Activated CD4-positive, alpha-beta T cell treated with anti-CD3 and anti-CD28 coated beads, Interleukin-2, amount 50 U/mL, for 1 hour (primary cell): ENCODE results near the gene ADARB1.

Experiments
- DNase-seq: peaks from one replicate; pipeline ENCODE4 v3.0.0-alpha.2; 2020

ADARB1 gene

DNA sequence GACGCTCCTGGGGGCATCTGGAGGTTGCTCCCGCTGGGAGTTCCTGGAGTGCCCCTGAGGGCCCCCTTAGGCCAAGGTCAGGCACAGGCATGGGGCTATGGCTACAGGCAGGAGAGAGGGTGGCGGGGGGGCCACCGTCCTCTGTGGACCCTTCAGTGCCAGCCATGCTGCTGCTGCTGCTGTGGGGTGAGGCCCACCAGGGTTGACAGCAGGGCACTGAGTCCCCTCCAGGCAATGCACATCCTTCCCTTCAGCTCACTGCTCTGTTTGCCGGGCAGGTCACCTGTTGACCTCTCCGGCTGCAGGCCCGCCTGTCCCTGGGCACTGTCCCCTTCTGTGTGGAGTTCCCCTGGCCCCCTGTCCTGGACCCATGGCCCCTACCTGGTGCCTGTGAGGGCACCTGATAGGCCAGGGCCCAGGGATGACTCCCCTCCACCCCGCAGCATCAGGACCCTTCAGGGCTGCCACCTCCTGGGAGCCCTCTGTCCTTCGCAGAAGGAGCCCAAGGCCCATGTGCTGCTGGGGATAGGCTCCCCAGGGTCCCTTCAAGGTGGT lies 34.1 kb upstream of the ADARB1 start:
- no peak for DNase-seq

DNA sequence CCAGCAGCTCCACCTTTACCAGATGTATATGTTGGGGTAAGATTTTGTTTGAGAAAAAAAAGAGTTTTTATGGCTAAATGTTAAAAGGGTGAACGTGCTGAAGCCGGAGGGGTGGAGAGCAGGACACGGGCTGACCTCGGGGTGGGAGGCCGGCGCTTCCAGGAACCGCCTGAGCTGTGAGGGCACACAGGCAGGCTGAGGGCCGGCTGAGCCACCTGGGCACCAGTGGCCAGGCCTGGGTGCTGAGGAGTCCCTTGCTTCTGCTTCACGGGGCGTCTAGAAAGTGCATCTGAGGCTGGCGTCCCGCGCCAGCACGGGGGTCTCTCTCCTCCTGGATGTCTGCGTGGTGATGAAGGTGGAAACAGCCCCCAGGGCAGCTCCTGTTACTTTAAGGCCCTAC lies 33.6 kb upstream of the ADARB1 start:
- DNase-seq = no peak

DNA sequence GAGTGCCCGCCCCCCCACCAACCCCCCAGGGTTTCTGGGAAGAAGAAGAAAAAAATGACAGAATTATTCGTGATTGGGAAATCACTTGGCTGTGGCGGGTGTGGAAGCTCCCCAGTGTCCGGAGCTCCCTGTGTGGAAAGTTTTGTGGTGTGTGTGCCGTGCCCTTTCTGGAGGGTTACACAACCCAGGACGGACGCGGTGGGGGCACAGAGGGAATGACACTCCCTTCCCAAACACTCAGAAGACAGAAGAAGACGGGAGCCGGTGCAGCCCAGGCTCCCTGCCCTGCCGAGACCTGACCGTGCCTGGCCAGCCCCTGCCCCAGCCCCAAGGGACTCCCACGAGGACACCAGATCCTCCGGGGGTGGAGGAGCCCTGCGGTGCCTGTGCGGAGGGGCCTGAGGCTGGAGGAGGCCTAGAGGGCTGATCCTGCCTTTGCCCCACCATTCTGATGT lies 33.0 kb upstream of the ADARB1 start:
- no peak for DNase-seq

DNA sequence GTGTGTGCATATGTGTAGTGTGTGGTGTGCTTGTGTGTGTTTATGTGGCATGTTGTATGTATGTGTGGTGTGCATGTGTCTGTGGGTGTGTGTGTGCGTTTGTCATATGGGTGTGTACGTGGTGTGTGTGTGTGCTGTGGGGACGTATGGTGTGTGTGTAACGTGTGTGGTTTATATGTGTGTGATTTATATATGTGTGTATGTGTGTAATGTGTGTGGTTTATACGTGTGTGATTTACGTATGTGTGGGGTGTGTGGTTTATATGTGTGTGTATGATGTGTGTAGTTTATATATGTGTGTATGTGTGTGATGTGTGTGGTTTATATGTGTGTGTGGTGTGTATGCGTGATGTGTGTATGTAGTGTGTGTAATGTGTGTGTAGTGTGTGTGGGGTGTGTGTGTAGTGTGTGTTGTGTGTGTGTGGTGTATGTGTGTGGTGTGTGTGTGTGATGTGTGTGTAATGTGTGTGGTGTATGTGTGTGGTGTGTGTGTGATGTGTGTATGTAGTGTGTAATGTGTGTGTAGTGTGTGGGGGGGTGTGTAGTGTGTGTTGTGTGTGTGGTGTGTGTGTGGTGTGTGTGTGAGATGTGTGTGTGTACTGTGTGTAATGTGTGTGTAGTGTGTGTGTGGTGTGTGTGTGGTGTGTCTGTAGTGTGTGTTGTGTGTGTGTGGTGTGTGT lies 32.3 kb upstream of the ADARB1 start:
- DNase-seq = no peak

DNA sequence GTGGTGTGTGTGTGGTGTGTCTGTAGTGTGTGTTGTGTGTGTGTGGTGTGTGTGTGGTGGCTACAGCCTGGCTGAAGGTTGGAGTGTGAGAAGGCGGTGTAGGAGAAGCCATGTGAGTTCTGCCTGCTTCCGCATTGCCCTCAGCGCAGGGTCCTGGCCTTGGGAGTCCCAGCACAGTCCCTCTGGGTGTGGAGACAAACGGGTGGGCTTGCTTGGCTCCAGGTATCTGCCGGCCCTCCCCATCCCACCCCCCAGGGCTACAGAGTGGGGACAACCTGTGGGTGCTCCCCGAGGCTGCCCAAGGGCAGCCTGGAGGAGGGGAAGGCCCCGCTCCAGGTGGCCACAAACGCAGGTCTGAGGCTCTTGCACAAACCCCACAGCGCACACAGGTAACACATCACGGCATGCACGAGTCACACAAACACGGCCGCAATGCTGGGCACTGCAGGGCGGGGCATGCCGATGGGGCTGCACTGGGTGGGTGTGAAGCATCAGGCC lies 31.7 kb upstream of the ADARB1 start:
- DNase-seq = no peak

DNA sequence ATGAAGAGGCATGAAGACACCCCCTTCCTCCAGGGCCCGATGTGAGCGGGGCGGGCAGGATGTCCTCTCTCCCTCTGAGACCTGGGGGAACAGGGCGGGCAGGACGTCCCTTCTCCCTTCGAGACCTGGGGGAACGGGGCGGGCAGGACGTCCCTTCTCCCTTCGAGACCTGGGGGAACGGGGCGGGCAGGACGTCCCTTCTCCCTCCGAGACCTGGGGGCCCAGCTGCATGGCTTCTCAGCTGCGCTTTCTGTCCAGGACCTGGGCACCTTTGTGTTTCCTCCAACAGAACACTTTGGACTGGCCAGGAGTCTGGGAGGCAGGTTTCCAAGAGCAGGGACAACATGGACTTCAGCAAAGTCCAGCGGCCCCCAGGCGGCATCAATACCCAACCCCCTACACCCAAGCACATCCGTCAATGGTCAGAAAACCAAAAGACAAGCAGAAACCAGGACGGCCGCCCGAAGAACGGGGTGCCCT lies 30.8 kb upstream of the ADARB1 start:
- DNase-seq = no peak

DNA sequence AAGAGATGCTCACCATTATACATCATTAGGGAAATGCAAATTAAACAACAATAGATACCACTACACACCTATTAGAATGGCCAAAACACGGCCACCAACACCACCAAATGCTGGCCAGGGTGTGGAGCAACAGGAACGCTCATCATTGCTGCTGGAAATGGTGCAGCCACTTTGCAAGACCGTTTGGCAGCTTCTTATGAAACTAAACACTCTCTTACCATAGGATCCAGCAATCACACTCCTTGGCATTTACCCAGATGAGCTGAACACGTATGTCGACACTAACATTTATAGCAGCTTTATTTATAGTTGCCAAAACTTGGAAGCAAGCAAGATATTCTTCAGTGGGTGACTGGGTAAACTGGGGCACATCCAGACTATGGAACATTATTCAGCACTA lies 28.9 kb upstream of the ADARB1 start:
- DNase-seq = no peak

DNA sequence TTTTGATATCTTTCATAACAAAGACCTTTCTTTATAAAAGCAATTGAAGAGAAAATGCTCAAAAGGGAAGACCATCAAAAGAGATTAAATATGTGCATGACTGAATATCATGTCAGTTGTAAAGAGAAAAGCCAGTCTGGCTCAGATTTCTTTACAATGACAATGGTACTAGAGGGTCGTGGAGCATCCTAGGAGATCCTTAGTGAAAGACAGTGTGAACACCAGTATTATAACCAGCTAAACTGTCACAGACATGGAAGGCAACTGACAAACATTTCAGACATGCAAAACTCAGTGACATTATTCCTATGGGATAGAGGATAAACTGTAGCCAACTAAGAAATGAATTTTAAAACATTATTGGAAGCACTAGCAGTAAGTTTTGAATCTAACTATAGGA lies 27.1 kb upstream of the ADARB1 start:
- no peak for DNase-seq

DNA sequence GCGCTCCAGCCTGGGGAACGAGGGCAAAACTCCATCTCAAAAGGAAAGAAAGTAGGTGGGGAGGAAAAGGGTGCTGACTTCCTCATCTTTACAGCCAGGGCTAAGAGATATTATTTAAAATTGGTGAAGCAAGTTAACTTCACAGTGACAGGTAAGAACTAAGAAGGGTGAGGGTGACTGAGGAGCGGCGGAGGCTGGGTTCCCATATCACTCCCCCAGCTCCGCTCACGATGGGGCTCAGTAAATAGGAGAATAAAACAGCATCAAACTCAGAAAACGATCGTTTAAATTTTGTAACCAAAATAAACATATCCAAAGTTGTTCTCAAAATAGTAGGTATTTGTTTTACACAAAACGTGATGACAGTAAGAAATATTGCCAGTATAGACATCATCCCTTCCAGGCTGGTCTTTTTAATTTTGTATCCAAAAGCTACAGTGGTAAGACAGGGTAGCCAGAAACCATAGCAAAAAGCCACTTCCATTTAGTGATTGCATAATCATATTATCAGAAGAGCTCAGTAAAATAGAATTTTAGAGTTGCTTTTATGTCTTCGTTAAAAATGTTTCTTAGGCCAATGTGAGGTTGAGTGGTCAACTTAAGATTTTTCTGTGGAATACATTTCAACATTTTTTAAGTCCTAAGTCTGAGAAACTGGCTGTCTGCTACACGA lies 26.2 kb upstream of the ADARB1 start:
- no peak for DNase-seq

DNA sequence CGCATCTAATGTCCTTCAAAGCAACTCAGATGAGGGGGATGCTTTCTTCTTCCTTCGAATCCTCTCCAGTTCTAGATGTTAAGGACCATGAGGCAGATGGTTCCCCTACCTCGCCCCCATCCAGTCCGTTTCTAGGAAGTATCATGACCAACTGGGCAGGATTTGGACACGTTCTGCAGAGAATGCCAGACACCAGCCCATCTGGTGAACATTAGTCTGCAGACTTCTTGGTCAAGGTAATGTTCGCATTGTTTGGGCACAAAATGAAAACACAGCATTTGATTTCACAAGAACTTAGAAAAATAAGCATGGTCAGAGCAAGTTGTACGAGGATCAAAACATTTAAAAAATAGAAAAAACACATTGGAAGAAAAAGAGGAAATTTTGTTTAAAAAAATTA lies 25.4 kb upstream of the ADARB1 start:
- DNase-seq = no peak

DNA sequence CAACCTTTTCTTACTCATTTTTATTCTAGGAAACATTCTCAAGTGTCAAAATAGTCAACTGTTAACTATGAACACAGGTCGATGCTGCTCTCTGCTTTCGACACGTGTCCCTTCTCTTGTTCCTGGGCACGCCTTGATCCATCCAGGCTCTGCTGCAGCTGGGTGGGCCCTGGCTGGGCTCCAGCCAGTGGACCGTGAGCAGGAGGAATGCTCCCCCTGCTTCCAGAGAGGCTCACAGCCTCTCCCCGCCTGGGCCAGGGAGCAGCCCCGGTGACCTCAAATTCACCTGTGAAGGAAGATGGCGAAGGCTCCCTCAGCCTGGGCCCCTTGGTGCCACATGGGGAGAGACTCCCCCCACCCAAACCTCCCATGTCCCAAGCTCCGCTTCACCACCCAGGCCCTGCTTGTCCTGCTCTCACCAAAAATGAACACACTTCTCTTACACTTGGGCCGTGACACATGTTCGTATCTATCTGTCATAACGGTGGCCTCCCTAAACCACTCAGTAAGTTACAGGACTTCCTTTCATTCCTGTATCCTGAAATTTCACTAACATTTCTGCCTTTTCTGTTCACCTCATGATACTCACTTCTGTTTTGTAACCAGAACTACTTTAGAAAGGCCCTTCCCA lies 24.6 kb upstream of the ADARB1 start:
- DNase-seq = no peak

DNA sequence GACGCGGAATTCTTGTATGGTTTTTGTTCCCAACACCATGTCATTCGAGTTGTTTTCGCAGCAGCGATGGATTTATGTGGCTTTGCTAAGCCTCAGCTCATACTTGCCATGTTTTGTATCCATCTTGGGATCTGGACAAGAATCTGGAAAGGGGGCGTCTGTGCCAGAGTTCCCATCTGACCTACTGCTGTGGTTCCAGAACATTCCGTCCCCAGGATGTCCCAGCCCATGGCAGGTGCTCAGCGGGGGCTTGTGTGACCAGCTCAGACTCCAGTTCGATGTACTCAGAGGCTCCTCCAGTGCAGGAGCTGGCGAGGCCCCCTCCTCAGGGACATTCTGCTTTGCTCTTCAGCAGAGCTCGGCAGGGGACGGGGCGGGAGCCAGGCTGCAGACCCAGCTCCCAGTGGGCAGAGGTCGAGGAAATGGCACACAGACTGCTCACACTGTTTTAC lies 24.0 kb upstream of the ADARB1 start:
- no peak for DNase-seq

DNA sequence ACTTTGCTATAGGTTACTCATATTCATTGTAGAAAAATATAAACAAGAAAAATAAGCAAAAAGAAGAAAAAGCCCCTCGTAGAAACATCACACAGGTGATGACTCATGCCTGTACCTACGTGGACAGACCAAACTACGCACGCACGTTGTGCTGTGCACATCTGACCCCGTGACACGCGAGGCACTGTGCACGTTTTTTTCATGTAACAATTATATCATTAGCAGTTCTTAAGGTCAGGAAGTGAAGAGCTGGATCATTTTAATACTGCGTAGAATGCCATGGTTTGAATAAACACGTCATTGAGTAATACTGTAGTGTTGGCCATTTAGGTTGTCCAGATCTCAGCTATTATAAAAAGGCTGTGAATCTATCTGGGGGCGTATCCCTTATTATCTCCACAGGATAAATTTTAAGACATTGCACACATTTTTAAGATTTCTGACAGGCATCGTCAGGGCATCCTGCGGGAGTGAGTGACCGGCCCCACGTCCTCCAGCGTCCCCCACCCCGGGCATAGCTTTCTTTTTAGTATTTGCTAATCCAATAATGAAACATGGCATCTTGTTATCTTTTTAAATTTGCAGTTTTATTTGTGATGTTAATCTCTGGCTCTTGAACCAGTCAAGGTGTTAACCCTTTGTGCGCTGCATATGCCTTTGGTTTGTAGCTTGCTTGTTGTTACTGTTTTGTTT lies 23.4 kb upstream of the ADARB1 start:
- no peak for DNase-seq

DNA sequence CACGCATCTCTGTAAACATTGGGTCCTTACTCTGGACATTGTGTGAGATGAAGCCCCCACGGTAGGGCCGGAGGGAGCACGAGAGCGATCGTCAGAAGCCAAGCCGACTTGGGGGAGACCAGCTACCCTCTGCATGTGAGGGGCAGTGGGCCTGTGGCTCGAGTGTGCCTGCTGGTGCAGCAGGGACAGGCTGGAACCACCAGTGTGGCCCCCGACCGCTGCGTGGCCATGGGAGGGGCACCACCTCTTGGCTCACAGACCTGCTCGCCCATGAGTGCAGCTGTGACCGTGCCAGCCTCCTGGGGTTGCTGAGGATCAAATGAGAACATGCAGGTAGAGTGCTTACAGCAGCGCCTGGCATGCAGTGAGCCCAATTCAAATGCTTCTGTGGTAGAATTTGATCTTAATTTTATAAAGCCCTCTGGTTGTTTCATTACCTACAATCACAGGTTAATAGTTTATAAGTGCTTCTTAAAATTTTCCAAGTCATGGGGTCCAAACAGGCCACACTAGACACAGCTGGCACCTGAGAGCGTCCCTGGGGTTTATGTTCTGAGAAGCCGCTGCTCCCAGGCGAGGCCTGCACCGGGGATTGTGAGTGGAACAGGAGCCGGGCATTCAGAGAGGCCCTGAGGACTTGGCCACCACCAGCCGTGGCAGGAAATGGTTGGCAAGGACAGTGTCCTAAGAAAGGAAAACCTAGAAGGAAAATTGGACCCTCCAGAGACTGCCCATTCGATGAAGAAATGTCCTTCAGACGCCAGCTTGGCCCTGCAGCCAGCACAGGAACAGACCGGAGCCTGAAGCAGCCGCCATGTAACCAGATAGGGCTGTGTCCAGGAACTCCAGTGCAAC lies 22.6 kb upstream of the ADARB1 start:
- DNase-seq = no peak

DNA sequence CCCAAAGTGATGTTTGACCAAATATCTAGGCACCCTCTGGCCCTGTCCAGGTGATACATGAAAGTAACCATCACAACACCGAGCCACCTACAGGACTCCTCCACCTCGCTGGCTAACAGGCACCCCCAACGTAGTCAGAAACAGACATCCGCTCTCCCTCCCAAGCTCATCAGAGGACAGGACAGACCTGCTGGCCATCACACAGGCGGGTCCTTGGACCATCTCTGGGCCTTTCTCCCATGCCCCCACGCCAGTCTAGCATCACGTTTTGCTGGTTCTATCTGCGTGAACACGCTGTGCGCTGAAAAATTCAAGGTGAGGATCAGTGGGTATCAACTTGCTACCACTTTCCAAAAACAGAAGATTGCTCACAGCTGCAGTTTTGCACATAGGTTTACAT lies 21.4 kb upstream of the ADARB1 start:
- DNase-seq = no peak

DNA sequence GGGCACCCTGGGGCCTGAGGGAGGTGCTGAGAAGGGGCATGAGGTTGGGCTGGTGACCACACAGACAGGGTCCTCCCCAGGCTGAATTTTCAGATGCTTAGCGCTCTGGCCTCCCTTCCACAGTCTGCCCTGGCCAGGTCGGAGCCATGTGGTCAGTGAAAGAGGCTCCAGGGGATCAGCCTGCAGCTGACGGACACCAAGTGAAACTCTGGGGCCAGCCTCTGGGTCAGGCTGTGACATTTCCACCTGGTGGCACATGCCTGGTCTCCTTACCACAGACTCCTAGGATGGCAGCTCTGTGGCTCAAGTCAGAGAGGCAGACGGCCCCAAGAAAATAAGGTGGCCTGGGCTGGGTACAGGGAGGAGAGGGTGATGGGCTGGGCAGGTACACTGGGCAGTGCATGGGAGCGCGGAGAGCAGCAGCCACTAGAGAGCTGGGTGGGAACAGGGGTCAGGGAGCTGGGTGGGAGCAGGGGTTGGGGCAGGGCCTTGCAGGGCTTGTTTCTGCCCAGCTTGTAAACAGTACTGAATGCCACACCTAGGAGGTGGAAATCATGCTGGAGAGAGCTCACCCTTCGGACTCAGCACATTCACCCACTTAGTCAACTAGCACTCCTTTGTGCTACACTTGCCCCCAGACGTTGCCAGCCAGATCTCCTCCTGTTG lies 20.7 kb upstream of the ADARB1 start:
- no peak for DNase-seq

DNA sequence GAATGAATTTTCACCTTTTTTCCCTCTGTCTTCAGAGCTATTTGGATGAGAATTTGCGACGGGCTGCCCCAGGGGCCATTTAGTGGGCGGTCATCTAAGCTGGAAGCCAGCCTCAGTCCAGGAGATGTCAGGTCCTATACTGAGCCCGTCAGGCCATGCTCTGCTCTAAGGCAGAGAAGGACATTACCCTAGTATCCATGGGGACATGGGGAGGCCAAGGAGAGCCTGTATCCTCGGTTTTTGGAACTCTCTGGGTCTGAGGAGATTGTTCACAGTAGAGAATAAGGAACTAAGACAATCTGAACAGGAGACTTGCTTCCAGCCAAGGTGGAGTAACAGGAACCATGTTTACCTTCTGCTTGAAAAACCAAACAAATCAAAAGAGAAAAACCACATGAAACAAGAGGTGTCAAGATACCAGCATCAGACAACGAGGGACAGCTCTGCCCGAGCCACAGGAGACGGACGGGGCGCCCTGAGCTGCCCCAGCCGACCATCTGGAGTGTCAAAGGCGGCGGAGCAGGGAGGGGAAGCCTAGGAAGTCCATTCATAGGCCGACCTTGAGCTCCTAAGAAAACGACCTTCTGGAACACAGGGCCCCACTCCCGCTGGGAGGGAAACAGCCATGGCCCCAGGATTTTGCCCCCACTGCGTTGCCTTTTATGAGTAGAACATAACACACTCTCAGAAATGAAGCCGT lies 20.0 kb upstream of the ADARB1 start:
- no peak for DNase-seq

DNA sequence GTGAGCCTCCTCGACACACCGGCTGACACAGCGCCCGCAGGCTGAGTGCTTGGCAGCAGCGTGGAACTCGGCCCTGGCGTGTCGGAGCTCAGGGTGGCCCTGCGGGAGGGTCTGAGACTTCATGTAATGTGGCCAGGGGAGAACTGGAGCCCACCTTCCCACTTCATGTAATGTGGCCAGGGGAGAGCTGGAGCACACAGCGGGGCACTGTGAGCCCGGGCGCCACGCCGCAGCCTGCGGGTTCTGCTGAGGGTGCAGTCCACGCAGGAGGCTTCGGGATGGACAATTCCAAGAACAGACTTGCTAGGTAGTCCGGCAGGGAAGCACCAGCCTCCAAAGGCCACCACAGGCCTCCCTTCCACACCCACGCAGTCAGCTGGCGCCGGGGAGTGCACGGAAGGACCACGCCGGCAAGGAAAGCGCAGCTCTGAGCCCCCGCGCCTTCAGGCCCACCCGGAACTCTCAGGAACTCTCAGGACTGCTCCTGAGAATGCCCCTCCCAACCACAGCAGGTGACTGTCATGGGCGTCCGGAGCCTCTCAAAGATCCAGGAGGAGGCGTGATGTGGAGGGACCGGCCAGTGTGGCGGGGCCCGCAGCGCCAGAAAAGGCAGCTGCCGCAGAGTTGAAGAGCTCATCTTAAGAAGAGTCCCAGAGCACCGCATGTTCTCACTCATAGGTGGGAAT lies 19.3 kb upstream of the ADARB1 start:
- no peak for DNase-seq

DNA sequence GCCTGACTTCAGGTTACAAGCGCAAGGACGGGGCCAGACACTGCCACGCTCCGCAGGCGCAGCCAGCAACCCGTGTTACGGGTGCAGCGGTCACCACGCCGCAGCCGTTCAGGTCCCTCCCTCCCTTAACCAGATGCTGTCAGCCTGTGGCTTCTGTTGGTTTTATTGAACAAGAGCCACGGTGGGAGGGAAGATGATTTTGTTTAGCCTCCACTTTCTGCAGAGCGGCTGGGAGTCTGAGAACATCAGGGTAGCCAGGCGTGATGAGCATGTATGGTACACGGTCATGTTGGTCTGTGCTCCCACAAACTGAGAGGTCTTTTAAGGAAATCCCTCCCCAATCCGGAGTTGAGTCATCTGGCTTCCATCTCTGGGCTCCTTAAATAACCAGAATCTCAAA lies 18.5 kb upstream of the ADARB1 start:
- no peak for DNase-seq

DNA sequence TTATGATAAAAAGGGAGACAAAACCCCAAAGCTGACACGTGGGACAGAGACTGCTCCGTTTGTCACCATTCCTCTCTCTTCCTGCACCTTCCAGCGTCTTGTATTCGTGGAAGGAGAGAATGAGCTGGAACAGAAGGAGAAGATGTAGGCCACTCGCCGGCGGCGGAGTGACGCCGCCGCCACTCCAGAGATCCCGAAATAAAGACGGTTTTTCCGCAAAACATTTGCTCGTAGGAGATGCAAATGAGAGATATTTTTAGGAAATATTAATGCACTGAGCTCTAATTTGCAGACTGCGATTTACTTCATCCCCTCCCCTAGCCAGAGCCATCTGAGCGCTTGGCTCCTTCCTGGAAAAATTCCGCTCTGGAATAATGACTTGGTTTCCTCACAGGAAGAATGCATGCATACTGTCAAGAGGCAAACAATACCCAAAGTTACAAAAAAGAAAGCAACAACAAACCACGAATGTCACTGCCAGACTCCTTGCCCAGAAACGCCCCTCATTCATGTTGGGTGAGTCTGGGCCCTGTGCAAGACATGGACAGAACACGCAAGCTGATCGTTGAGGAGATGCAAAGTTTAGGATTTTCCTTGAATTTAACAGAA lies 18.0 kb upstream of the ADARB1 start:
- no peak for DNase-seq
